GM23338 (cell line): ENCODE data around the gene SSBP2. TPM values are rescaled to one million over a fixed set of nuclear protein-coding genes. Genes with fewer than 3 reads are reported as not detected.

Experiments
- ATAC-seq: fragments of 200-7000 bp; cut with Tn5 transposase; 3 replicates; pipeline ENCODE4 v1.9.1; 2020
- DNase-seq: peaks from one replicate; pipeline ENCODE4 v3.0.0-alpha.2; 2015; ENCODE audit warnings: low spot score
- H2AFZ ChIP-seq: fragments of 200-600 bp; sonication (generic); 2 replicates; pipeline ENCODE4 v1.8.0; 2016; ENCODE audit warnings: antibody characterized with exemption, mild to moderate bottlenecking, moderate library complexity
- H3F3A ChIP-seq: fragments of 200-600 bp; sonication (generic); replicated peaks from 2 replicates; pipeline ENCODE4 v1.8.0; 2017; ENCODE audit warnings: antibody characterized with exemption, mixed run types, low read depth
- H3K27ac ChIP-seq: fragments of 200-600 bp; sonication (generic); 2 replicates; pipeline ENCODE4 v1.6.1; 2016; ENCODE audit warnings: low read depth
- H3K27me3 ChIP-seq: fragments of 200-600 bp; sonication (generic); 2 replicates; pipeline ENCODE4 v1.8.0; 2016; ENCODE audit warnings: mild to moderate bottlenecking, mixed run types, moderate library complexity; ENCODE audit not compliant: insufficient read depth
- H3K36me3 ChIP-seq: fragments of 200-600 bp; sonication (generic); 2 replicates; pipeline ENCODE4 v1.8.0; 2016; ENCODE audit warnings: mild to moderate bottlenecking; ENCODE audit not compliant: insufficient read depth
- H3K4me1 ChIP-seq: fragments of 200-600 bp; sonication (generic); 2 replicates; pipeline ENCODE4 v1.8.0; 2016; ENCODE audit warnings: mild to moderate bottlenecking, moderate library complexity; ENCODE audit not compliant: insufficient read depth
- H3K4me2 ChIP-seq: fragments of 200-600 bp; sonication (generic); 2 replicates; pipeline ENCODE4 v1.7.1; 2017; ENCODE audit warnings: mixed run types
- H3K4me3 ChIP-seq: fragments of 200-600 bp; sonication (generic); 2 replicates; pipeline ENCODE4 v1.6.1; 2016; ENCODE audit warnings: mixed run types
- H3K79me2 ChIP-seq: fragments of 200-600 bp; sonication (generic); replicated peaks from 2 replicates; pipeline ENCODE4 v1.8.0; 2017; ENCODE audit warnings: mild to moderate bottlenecking; ENCODE audit not compliant: insufficient read depth
- H3K9me2 ChIP-seq: fragments of 200-600 bp; sonication (generic); 2 replicates; pipeline ENCODE4 v1.8.0; 2017; ENCODE audit not compliant: insufficient read depth
- H4K20me1 ChIP-seq: fragments of 200-600 bp; sonication (generic); replicated peaks from 2 replicates; pipeline ENCODE4 v1.8.0; 2017; ENCODE audit warnings: mild to moderate bottlenecking; ENCODE audit not compliant: insufficient read depth
- H3K27ac Mint-ChIP-seq: 2 replicates; pipeline ENCODE4 v1.8.0; 2020; ENCODE audit warnings: inconsistent platforms, mild to moderate bottlenecking, moderate library complexity, mixed read lengths
- H3K27me3 Mint-ChIP-seq: 3 replicates; pipeline ENCODE4 v1.8.0; 2022; ENCODE audit warnings: low read depth, mild to moderate bottlenecking, moderate library complexity, mixed read lengths, inconsistent platforms; ENCODE audit not compliant: insufficient read depth, poor library complexity
- H3K36me3 Mint-ChIP-seq: 3 replicates; pipeline ENCODE4 v1.8.0; 2021; ENCODE audit warnings: low read depth, mild to moderate bottlenecking, inconsistent platforms, moderate library complexity, mixed read lengths
- H3K4me1 Mint-ChIP-seq: 3 replicates; pipeline ENCODE4 v1.8.0; 2020; ENCODE audit warnings: mild to moderate bottlenecking, inconsistent platforms, mixed read lengths
- H3K4me3 Mint-ChIP-seq: 3 replicates; pipeline ENCODE4 v1.8.0; 2021; ENCODE audit warnings: moderate library complexity, mild to moderate bottlenecking, inconsistent platforms, mixed read lengths
- H3K9me3 Mint-ChIP-seq: 3 replicates; pipeline ENCODE4 v1.8.0; 2020; ENCODE audit warnings: moderate library complexity, mild to moderate bottlenecking, inconsistent platforms, mixed read lengths
- CREB1 ChIP-seq: fragments of 250-450 bp; sonication (Bioruptor Pico); IDR thresholded peaks from 2 replicates; pipeline ENCODE4 v1.5.0; 2020; ENCODE audit warnings: low read depth, mild to moderate bottlenecking, moderate library complexity
- CTCF ChIP-seq, 2 experiments: fragments of 200-600 bp in 1 of 2; sonication (generic) in 1 of 2; conservative IDR thresholded peaks; 2 replicates each; pipeline versions ENCODE4 v1.5.1 to v1.6.1; 2016 to 2017; ENCODE audit warnings: antibody characterized with exemption in 2 of 2, low read depth in 2 of 2, mild to moderate bottlenecking in 2 of 2, moderate library complexity in 1 of 2
- EZH2 ChIP-seq: fragments of 200-600 bp; sonication (generic); IDR thresholded peaks from one replicate; pipeline ENCODE4 v1.8.0; 2017; ENCODE audit warnings: antibody characterized with exemption, mild to moderate bottlenecking, low read depth; ENCODE audit not compliant: unreplicated experiment
- JUNB ChIP-seq: IDR thresholded peaks from one replicate; pipeline ENCODE4 v1.6.1; 2016; ENCODE audit warnings: antibody characterized with exemption; ENCODE audit not compliant: unreplicated experiment
- NANOG ChIP-seq: IDR thresholded peaks from 2 replicates; pipeline ENCODE4 v1.6.1; 2016; ENCODE audit warnings: antibody characterized with exemption, borderline replicate concordance
- POLR2AphosphoS5 ChIP-seq: IDR thresholded peaks from 2 replicates; pipeline ENCODE4 v1.6.1; 2016; ENCODE audit warnings: antibody characterized with exemption, low read depth
- REST ChIP-seq: IDR thresholded peaks from one replicate; pipeline ENCODE4 v1.6.1; 2018; ENCODE audit warnings: antibody characterized with exemption; ENCODE audit not compliant: unreplicated experiment
- ZNF114 ChIP-seq: fragments of 250-450 bp; sonication (Bioruptor Pico); IDR thresholded peaks from 2 replicates; pipeline ENCODE4 v1.5.0; 2020; ENCODE audit warnings: mild to moderate bottlenecking, moderate library complexity
- ZNF331 ChIP-seq: fragments of 250-450 bp; sonication (Bioruptor Pico); IDR thresholded peaks from 2 replicates; pipeline ENCODE4 v1.5.0; 2020; ENCODE audit warnings: low read depth, mild to moderate bottlenecking, moderate library complexity
- ZNF462 ChIP-seq: fragments of 250-450 bp; sonication (Bioruptor Pico); IDR thresholded peaks from 2 replicates; pipeline ENCODE4 v1.5.0; 2020; ENCODE audit warnings: mild to moderate bottlenecking, moderate library complexity
- polyA plus RNA-seq: library from polyadenylated mRNA; unstranded; fragments of >200 nt; fragmentation: Nextera tagmentation; extraction: Ambion mirVana; gene quantifications from 2 replicates; pipeline ENCODE4 v1.2.1, GENCODE V29; 2016
- total RNA-seq: library from RNA; depleted of rRNA; stranded (reverse); fragments of >200 nt; shearing (Covaris generic); gene quantifications from 2 replicates; pipeline ENCODE4 v1.2.3, GENCODE V29; 2014
- TF ChIP-seq, protein P1 (sequence below): IDR thresholded peaks from 2 replicates; pipeline ENCODE4 v1.6.1; 2016; ENCODE audit warnings: antibody characterized with exemption

Gene SSBP2
- total and polyA plus RNA-seq, 2 experiments from 2014 or later = 21.5 to 24.7 TPM

DNA sequence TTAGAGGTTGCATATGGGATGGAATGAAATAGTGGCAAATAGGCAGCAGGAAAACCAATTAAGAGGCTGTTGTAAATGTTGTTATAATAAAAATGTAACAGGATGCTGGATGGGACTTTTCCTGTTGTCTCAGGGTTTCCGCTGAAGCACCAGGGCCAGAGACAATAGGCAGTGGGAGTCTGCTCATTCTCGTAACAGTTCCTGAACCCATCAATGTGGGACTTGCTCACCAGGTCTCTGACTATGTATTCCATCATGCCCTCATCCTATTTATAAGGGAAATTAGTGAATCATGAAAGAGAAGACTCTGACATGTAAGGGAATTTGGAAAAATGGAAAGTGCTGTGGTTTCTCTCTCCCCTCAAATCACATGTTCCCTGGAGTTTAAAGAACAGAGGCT lies 23.5 kb upstream of the SSBP2 start:
- H3K27ac ChIP-seq = no peak overlapping the region
- H3K4me1 Mint-ChIP-seq = peaks cover 11% of the 10 kb centered on the region
- no peak overlapping the region for H3K4me2 ChIP-seq

More for the DNA sequence above, 23.5 kb upstream of the SSBP2 start:
- no peak overlapping the region for H3K27ac Mint-ChIP-seq
- peaks cover 11% of the 10 kb centered on the region; the same call in 2 of the 3 replicates for H3K36me3 Mint-ChIP-seq
- Histone ChIP-seq H3K27me3 (no peaks in the 10 kb centered on the region), H2AFZ (no peak overlapping the region), H3K9me2 (peaks cover 12% of the 10 kb centered on the region; the same call in 1 of the 2 replicates), H3K4me1 (peaks cover 7% of the 10 kb centered on the region; the same call in 1 of the 2 replicates), H3F3A (no peaks in the 10 kb centered on the region), H3K4me3 (no peak overlapping the region), H3K79me2 (no peaks in the 10 kb centered on the region), H4K20me1 (no peaks in the 10 kb centered on the region), H3K36me3 (no peaks in the 10 kb centered on the region)
- H3K9me3 Mint-ChIP-seq = peaks cover 12% of the 10 kb centered on the region; the same call in 2 of the 3 replicates
- peaks cover 8% of the 10 kb centered on the region for H3K27me3 Mint-ChIP-seq
- no peak for DNase-seq
- H3K4me3 Mint-ChIP-seq = no peak overlapping the region
- ATAC-seq = no peak
- TF ChIP-seq, protein P1, sequence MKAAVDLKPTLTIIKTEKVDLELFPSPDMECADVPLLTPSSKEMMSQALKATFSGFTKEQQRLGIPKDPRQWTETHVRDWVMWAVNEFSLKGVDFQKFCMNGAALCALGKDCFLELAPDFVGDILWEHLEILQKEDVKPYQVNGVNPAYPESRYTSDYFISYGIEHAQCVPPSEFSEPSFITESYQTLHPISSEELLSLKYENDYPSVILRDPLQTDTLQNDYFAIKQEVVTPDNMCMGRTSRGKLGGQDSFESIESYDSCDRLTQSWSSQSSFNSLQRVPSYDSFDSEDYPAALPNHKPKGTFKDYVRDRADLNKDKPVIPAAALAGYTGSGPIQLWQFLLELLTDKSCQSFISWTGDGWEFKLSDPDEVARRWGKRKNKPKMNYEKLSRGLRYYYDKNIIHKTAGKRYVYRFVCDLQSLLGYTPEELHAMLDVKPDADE = no peak
- no peak for TF ChIP-seq JUNB
- TF ChIP-seq POLR2AphosphoS5 = no peak
- TF ChIP-seq REST = no peak
- no peak for TF ChIP-seq ZNF114 (CRISPR knock-in tag)
- TF ChIP-seq CTCF (conservative IDR thresholded peaks at IDR 0.05; ENCODE audit: low read depth in 2 of 2) = no peak
- TF ChIP-seq NANOG = no peak
- TF ChIP-seq ZNF331 (CRISPR knock-in tag) = no peak
- no peak for TF ChIP-seq EZH2
- no peak for TF ChIP-seq ZNF462
- TF ChIP-seq CREB1 (CRISPR knock-in tag) = no peak
